ENCODE measurements around the gene ARID5B.

ARID5B gene

DNA sequence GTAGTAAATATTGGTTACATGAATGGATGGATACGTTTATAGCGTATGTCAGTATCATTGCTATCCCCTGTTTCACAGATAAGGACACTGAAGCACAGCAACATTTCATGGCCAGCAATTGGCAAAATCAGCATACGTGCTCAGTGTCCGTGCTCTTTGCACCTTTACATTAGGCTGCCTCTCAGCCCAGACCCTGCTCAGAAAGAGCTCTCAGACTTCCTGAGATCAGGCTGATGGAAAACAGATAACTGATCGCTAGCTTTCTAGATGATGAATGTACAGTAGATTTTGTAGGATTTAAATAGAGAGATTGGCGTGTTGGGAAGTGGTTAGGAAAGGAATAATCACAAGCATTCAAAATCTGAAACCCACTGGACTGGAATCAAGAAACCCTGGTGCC is 106.7 kb downstream of the ARID5B start:
- DNase-seq = no peak

GRCh38 chr10:62008946-62009345 is 107.4 kb downstream of the ARID5B start:
- DNase-seq = no peak

GRCh38 chr10:62010366-62010765 is 108.9 kb downstream of the ARID5B start:
- DNase-seq = no peak

DNA sequence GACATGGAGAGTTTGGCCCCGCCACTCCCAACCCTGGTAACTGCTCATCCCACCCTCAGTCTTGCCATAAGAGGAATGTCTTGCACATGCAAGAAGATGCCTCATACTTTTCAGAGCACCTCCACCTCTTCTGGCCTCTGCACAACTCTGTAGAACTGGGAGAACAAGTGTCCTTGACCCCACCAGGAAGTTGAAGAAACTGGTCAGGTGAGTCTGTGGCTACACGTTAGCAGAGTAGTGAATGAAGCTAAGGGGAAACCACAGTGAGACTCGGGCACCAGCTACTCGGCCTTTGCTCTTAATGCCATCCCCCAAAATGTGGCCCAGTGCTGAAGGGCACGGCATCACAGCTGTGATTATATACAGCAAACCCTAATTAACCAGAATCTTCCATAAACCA is 110.1 kb downstream of the ARID5B start:
- no peak for DNase-seq

GRCh38 chr10:62012318-62012717 is 110.8 kb downstream of the ARID5B start:
- no peak for DNase-seq

DNA sequence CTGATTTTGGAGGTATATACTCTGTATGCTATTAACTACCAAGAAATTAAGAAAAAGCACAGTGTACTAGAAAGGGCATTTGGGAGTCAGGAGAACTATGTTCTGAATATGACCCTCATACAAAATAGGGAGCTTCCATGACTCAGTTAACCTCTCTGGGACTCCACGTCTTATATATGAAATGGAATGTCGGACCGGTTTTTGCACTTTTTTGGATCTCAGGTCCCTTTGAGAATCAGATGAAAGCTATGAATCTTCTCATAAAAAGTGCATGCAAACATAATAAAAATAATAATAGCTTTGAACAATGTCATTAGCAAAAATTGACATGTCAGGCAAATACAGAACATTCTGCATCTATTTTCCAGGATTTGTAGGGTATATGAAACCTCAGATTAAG is 113.0 kb downstream of the ARID5B start:
- no peak for DNase-seq

DNA sequence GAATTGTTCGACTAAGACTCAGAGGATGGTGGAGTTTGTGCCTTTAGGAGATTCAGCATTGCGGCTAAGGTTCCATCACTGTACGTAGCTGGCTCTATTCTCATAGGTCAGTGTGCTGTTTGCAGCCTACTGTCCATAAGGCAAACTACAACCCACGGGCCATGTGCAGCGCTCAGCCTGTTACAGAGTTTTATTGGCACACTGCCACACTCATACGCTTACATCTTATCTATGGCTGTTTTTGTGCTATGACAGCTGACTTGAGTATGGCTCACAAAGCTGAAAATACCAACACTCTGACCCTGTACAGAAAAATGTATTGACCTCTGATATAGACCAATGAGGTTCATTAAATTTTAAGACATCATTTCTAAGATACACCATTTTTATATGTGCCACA is 114.5 kb downstream of the ARID5B start:
- no peak for DNase-seq

GRCh38 chr10:62016623-62017490 is 115.4 kb downstream of the ARID5B start:
- no peak for DNase-seq

- no peak for DNase-seq
Measured at GRCh38 chr10:62017491-62017870, 116.0 kb downstream of the ARID5B start.

- no peak for DNase-seq
Measured at GRCh38 chr10:62018131-62018911, 116.8 kb downstream of the ARID5B start.

DNA sequence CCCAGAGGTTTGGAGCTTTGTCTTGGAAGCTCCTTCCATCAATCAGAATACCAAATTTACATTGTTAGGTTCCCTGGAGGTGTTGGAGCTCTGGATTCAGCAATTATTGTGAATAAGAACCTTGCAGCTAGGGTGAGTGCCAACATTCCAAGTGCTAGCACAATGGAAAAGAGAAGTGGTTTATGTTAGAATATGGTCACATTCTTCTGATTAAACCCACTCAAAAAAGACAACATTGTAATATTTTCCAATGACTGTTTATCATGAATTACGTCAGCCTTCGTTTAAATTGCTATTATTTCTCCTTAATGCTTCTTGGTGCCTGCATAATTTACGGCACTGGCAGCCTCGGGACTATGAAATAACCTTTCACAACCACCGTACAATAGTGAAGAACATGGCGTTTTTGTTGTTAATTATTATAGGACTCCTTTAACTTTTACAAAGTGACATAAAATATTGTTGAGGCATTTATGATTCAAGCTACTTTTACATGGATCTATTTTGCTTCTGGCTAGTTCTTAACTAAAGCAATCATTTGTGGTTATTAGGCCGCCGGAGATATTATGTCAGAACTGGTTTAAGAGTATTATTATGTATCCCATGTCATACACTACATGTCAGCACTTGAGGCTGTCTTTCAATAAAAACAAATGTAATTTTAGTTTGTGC is 117.7 kb downstream of the ARID5B start:
- DNase-seq = no peak

DNA sequence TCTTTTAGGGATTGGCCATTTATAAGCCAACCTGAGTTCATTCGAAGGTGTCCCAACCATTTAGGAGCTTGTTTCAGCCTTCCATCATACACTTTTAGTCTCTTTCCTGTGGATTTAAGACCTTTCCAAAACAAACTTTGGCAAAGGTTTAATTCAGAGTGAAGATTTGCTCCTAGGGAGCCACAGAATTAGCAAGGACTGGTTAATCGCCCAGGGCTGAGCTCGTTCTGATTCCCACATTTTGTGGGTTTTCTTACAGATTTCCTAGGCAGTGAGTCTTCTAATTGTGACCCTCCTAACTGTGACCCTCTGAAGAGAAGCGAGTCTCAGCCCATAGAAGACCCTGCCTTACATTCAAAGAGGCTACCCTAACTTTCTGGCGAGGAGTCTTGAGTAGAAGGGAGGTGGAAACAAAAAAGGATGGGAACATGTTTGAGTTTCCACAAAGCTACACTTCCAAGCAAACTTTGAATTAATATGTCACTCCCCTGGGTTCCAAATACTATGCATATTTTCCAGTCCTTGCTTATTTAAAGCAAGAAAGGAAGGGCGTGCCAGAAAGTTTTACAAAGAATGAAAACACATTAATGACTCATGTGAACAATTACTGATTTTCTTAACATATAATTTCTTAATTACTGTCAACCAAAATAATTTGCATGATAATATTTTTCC is 118.3 kb downstream of the ARID5B start:
- no peak for DNase-seq

- DNase-seq = no peak
Measured at GRCh38 chr10:62021128-62021665, 119.7 kb downstream of the ARID5B start.

GRCh38 chr10:62021978-62022802 is 120.7 kb downstream of the ARID5B start:
- DNase-seq = no peak

DNA sequence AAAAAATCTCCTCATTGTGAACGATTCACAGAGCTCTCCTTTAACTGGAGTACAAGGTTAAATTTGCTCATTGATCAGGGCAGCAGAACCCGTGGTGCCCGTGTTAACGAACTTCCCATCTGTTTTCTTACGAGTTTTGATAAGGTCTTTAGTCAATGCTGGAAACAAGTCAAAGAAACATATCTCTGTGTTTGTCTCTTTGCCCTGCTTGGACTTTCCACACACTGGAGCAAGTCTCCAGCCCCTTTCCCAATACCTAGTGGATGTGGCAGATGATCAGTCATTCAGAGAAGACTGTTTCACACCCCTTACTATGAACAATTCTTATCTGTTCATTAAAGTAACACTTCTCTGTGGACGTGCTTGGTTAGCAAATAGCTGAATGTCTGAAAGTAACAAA is 121.3 kb downstream of the ARID5B start:
- no peak for DNase-seq

DNA sequence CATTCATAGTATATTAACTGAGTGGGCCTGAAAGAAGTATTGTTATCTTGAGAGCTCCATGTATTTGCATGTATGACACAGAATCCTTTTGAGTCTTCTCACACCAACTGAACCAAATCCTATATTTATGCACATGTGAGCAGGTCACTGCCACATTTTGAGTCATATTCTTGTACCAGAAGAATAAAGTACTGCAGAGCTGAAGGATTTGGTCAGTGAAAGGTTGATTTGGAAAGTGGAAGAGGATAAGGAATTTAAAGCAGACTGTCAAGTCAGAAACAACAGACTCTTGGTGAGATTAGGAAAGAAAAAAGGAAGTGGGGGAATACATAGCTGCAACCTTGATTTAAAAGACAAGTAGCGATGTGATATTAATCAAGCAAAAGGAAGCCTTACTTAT is 121.8 kb downstream of the ARID5B start:
- no peak for DNase-seq

DNA sequence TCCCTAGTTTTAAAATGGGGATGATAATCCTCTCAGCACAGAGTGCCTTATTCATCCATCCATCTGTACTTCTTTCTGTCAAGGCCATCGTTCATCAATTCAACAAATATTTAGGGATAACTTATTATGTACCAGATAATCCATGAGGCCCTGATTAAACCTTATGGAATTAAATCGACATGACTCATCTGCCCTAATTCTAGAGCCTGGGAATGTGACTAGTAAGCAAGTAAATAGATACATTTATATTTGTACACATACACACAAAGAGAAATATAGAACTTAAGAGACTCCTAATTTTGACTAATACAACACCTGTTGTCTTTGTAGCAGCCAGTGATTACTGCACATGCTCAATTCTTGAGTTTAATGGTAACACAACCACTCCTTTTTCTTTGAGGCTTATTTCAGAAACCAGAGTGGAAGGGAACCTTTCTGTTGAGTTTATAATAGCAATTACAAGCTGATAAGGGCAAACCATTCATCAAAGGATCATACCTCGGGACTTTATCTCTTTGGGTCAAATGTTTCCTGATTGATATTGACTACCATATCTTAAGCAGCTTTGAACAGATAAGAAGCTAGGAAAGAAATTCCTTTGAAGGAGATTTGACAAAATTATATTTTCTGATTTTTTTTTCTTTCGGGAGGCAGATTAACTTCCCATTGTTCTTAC is 122.7 kb downstream of the ARID5B start:
- DNase-seq = no peak

DNA sequence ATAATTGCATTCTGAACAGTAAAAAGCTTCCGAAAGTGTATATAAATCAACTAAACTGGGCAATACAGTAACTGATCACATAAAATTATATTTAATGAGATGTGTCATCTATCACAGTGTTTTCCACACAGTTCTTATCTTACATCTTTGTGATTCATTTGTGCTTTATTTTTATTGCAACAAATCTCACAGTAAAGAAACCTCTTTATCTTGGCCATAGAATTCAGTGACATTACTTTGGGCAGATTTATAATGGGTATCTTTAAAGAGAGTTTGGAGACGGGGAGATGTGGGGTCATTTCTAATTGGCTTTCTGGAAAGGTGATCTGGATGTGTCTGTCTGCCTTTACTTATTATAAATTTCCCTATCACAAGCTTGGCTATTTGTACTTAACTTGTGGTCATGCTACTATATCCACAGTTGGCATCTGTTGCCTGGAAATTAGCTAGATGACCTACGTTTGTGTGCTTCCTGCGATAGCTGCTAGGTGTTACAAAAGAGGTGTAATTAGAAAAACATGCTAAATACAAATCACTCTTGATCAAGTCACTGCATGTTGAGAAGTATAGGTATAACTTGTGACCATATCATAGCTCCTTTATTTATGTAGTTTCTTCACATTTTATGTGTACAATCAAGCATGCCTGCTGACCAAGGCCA is 123.8 kb downstream of the ARID5B start:
- no peak for DNase-seq

Measured in hypothalamus (tissue), 51 donors.